Measurements from ENCODE around the gene MED12L.

- TF ChIP-seq ZFP30 (CRISPR knock-in tag; IDR thresholded peaks at IDR 0.05) (no peak), ARNTL (CRISPR knock-in tag; IDR thresholded peaks at IDR 0.05; ENCODE audit: borderline replicate concordance, low read depth) (no peak), CREB5 (CRISPR knock-in tag; IDR thresholded peaks at IDR 0.05; ENCODE audit: low read depth) (no peak), PATZ1 (CRISPR knock-in tag; IDR thresholded peaks at IDR 0.05; ENCODE audit: borderline replicate concordance) (no peak), ESRRG (CRISPR knock-in tag; IDR thresholded peaks at IDR 0.05) (no peak), PPARA (CRISPR knock-in tag; IDR thresholded peaks at IDR 0.05; ENCODE audit: borderline replicate concordance) (no peak), TCF4 (CRISPR knock-in tag; IDR thresholded peaks at IDR 0.05; ENCODE audit: borderline replicate concordance) (no peak), ZC3H10 (CRISPR knock-in tag; IDR thresholded peaks at IDR 0.05) (no peak), SNAI2 (CRISPR knock-in tag; IDR thresholded peaks at IDR 0.05) (no peak), ZNF70 (CRISPR knock-in tag; IDR thresholded peaks at IDR 0.05) (no peak), ZNF8 (CRISPR knock-in tag; IDR thresholded peaks at IDR 0.05) (no peak), GLIS3 (CRISPR knock-in tag; IDR thresholded peaks at IDR 0.05) (no peak)
These were observed 391.0 kb downstream of the MED12L start for GRCh38 chr3:151476344-151477018.
